ENCODE measurements around the gene TIRAP. TPM values are rescaled to one million over a fixed set of nuclear protein-coding genes. Genes with fewer than 3 reads are reported as not detected.
A peak's percentile ranks its signal among the peaks of the same experiment; 100 is the strongest.

Gene TIRAP
- total RNA-seq, 2 donors from 2014 or later, result 8.3 to 13.5 TPM

DNA sequence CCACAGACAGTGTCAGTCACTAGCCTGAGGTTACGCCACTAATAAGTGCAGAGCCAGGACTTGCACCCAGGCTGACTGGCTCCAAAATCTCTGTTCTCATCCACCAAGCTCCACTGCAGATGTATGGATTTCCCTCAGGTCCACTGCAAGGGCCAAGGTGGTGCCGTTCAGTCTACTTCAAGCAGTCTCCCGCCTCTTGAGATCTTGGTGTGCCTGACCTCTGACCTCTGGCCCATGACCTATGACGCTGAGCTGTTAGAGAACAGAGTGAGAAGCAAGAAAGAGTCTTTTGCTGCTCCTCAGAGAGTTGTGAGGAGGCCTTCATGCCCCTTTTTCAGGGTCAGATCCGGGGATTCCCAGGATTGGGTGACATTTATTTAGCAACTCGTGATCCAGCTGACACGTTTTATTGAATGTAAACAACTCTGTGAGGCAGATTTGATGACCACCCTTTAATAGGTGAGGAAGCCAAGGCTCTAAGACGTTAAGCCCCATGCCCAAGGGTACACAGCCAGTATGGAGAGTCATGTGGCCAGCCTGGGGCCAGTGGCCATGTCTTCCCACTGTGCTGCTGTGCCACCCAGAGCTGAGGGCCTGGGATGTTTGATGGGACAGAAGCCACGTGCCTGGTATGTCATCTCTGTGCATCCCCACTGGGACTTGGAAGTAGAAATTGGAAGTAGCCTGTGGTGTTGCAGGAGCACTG, 46.2 kb downstream of the TIRAP start:
- Histone ChIP-seq H3K9me3 (no peaks in the 10 kb centered on the region), H3K27ac (no peak overlapping the region), H3K4me3 (no peak overlapping the region), H3K27me3 (no peaks in the 10 kb centered on the region), H3K4me1 (peaks cover 16% of the 10 kb centered on the region), H3K36me3 (replicated peaks in 1 of 2; ENCODE audit: insufficient read depth in 1 of 2, low read depth in 2 of 2) (peaks cover 0 to 2% of the 10 kb centered on the region in 2 donors)
- intact Hi-C loops (cut with DNase I), result no loop called here
- DNase-seq (no peak), ATAC-seq (no peak)
- TF ChIP-seq POLR2A (IDR thresholded peaks at IDR 0.05), result no peak
- no peak for TF ChIP-seq CTCF (IDR thresholded peaks at IDR 0.05)
- WGBS, 2 donors, result 69 to 71% methylated on average over 6 to 9 of the region's 9 CpGs

DNA sequence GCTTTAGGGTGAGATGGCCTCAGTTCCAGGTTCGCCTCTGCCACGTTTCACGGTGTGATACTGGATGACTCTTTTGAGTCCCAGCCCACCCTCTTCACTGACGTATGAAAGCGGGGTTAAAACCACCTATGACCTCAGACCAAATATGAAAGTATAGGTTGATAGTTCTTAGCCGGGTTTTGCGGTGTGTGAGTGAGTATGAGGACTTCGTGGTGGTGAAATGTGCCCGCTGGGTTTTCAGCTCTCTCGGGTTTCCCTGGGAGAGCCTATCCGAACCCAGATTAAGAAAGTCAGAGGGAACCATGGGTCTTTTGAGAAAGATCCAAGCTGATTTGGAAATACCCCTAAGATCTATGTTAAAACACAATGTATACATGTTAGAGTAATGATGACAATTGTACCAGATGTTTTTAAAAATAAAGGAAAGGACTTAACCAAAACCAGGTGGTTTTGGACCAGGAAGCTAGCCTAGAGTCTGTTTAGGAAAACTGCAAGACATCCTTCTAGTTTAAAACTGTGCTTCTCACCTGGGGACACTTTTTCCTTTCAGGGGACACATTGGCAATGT, 46.8 kb downstream of the TIRAP start:
- ATAC-seq (no peak), DNase-seq (no peak)
- Histone ChIP-seq H3K4me1 (peaks cover 16% of the 10 kb centered on the region), H3K36me3 (replicated peaks in 1 of 2; ENCODE audit: insufficient read depth in 1 of 2, low read depth in 2 of 2) (peaks cover 0 to 2% of the 10 kb centered on the region in 2 donors), H3K27me3 (no peaks in the 10 kb centered on the region), H3K4me3 (no peak overlapping the region), H3K9me3 (no peaks in the 10 kb centered on the region), H3K27ac (no peak overlapping the region)
- 87 to 94% methylated on average over 11 of the region's 11 CpGs for WGBS, 2 donors
- TF ChIP-seq CTCF (IDR thresholded peaks at IDR 0.05), result no peak
- no peak for TF ChIP-seq POLR2A (IDR thresholded peaks at IDR 0.05)
- intact Hi-C loops (cut with DNase I), result no loop called here

DNA sequence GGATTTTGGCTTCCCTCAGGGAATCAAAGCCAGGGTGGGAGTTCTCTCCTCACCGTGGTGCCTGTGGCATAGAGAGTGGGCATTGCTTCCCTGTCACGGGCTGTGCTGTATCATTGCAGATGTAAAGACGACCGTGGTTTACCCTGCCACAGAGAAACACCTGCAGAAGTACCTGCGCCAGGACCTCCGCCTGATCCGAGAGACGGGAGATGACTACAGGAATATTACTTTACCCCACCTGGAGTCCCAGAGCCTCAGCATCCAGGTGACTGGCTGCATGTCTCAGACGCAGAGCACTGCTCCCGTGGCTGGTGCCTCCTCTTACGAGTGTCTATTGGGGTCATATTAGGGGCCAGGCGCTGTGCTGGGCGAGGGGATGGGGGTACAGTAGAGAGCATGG, 48.4 kb downstream of the TIRAP start:
- 94 to 97% methylated on average over 13 of the region's 13 CpGs for WGBS, 2 donors
- TF ChIP-seq CTCF (IDR thresholded peaks at IDR 0.05) (no peak), POLR2A (IDR thresholded peaks at IDR 0.05) (no peak)
- DNase-seq (no peak), ATAC-seq (no peak)
- Histone ChIP-seq H3K36me3 (replicated peaks in 1 of 2; ENCODE audit: insufficient read depth in 1 of 2, low read depth in 2 of 2) (peaks cover 0 to 2% of the 10 kb centered on the region in 2 donors), H3K4me3 (no peak overlapping the region), H3K27ac (no peak overlapping the region), H3K27me3 (no peaks in the 10 kb centered on the region), H3K4me1 (peaks cover 16% of the 10 kb centered on the region), H3K9me3 (no peaks in the 10 kb centered on the region)
- intact Hi-C loops (cut with DNase I), result no loop called here

DNA sequence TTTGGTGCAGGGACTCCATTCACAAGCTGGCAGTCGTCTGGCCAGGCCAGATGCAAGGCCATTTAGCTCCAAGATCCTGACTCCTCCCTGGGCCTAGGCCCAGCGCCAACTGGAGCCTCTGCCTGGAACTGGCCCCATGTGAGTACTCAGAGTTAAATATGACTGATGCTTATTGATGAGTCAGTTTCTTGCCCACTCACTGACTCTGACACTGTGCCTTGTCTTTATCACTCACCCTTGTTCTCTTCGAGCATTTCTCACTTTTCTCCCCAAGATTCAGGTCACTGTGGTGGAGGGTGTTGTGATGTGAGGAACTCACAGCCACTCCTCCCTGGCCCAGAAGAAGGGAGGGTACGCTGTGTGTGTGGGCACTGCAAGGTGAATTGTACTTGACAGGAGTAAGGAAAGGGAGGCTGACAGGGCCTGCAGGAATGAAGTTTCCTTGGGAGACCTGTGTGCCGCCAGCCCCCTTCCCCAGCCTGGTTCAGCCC, 49.4 kb downstream of the TIRAP start:
- Histone ChIP-seq H3K4me1 (peaks cover 16% of the 10 kb centered on the region), H3K36me3 (replicated peaks in 1 of 2; ENCODE audit: insufficient read depth in 1 of 2, low read depth in 2 of 2) (peaks cover 0 to 2% of the 10 kb centered on the region in 2 donors), H3K27me3 (no peaks in the 10 kb centered on the region), H3K9me3 (no peaks in the 10 kb centered on the region), H3K27ac (no peak overlapping the region), H3K4me3 (no peak overlapping the region)
- DNase-seq (peak in 1 of 4 donors; percentile 29), ATAC-seq (peak; percentile 10)
- intact Hi-C loops (cut with DNase I), result no loop called here
- TF ChIP-seq CTCF (IDR thresholded peaks at IDR 0.05) (no peak), POLR2A (IDR thresholded peaks at IDR 0.05) (no peak)
- 79 to 82% methylated on average over 5 of the region's 5 CpGs for WGBS, 2 donors
